NCI-H82 (cell line): Measurements from ENCODE around the gene A3GALT2.

Experiments used
- DNase-seq: peaks from one replicate; lab custom pipeline; 2025; lab: John Stamatoyannopoulos, UW

Gene A3GALT2

DNA sequence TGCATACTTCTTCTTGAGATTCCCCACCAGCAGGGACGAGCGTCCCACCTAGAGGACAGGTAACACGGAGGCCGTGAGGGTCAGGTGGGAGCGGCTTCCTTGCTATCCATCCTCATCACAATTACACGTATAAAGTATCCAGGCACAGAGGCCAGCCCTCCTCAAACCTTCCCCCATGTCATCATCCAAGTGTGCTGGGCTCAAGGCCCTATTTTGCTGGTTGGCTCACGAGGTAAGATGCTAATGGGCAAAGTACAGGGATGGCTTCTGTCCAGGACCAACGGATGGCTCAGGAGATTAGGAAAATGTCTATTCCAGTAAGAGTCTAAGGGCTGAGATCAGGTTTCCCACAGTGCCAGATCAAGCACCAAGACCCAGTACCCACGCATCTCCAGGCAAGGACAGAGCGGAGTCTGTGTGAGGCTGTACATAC lies 11.5 kb upstream of the A3GALT2 start:
- DNase-seq, result no peak

DNA sequence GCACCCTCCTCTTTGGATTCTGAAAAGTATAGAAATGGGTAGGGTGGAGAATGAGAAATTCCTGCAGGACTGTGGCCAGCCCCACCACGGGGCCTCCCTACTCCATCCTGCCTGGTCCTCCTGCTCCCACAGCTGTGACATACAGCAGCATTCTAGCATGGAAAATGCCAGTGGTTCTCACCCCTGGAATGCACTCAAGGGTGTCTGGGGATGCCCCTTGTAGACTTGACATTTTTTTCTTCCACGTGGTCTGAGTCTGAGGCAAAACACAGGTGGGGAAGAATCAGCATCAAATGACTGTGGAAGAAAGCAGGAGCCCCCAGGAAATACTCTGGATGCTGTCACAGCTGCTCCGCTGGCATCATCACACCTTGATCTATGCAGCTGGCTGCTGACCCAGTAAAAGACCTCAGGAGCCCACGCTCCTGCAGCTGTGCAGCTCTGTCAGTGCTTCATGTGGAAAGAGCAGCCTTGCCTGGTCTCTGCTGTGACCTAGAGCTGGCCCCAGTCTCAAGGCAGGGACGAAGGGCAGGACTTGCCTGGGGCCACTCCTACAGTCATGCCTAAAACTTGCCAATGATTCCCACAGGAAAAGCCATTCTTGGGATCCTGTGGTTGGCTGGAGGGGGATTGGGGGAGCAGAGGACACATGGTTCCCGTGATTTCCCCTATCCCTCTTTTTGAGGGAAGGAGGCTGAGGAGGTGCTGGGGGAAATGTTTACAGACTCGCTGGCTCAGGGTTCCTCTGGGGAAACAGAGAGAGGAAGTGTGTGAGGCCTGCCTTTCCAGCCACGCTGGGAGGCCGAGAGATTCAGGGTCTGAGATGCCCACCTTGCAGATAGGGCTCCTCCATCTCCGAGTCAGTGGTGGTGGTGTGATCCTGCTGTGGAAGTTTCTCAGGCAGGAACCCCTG lies 10.8 kb upstream of the A3GALT2 start:
- no peak for DNase-seq

DNA sequence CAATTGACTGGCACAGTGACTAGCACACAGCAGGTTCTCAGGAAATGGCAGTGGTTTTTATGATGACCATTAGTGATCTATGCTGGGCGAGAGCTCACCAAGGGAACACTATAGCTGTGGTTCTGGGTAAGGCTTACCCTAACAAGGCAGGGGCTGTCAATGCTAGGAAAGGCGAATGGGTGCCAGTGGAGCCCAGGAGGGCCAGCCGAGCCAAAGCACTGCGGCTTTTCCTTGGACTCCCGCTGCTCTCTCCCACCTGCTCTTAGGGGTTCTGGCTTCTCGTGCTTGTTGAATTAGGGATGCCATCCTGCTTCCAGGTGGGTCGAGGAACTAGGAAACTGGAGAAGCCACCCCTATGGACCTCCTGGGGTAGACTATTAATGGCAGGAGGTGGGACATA lies 10.0 kb upstream of the A3GALT2 start:
- DNase-seq, result no peak

DNA sequence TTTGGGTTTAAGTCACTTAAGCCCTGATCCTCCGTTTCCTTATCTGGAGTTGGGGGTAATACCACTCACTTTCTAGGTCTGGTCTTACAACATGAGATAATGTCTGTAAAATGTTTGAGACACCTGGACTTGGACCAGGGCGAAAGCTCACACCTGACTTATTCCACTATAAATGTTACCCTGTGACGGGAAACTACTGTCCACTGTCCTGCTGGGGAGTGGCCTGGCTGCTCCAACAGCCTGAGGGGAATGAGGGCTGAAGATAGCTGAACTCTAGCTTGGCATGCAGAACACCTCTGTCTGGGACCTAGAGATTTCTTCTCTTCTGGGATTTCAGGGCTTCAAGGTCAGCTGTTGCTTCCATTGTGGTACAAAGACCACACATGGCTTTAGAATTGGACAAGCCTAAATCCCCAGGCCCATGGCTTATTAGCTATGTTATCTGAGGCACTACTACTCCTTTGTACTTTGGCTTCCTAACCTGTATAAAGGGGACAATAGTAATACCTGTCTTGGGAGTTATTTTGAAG lies 9.5 kb upstream of the A3GALT2 start:
- DNase-seq, result no peak

DNA sequence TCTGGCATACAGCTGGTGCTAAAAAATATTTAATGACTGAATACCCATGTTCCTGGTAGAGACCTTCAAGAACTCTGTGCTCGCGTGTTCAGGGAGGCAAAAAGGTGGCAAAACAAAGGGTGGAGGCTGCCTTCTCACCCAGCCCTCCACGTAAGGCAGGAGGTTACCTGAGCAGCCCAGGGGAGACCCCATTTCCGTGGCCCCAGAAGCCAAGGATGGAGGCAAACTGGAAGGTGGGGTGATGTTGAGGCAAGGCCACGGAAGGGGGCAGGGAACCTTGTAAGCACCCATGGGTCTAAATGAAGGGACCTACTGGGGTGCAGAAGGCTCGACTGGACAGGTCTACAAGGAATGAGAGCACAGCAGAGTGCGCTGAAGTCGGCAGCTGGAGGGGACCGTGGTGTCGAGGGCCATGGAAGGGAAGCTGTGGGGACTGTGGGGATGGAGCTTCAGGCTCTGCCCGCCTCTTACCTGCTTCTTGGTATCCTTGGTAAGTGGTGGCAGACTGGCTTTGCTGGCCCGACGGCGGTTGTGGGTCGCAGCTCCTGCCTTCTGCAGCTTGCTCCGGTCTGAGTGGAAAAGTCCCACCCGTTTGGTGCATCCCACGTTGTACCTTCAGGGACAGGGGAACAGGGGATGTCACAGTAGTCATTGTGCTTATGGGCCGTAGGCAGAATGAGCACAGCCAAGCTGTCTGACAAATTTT lies 8.9 kb upstream of the A3GALT2 start:
- DNase-seq, result no peak

DNA sequence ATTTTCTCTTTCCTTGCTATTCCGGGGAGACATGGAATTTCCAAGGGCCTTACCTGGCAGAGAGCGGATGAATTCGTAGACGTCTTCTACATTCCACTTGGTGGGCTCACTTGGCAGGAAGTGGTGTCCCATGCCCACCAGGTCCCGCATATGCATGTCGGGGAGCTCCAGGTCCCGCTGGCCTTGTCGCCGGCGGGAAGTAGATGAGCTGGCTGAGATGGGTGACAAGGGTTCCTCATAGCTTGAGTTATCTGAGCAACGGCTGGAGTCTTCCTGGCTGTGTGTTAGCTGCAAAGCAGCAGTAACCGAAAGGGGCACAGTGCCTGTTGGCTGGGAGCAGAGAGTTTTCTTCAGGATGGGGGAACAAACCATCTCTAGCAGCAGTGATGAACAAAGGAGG lies 7.9 kb upstream of the A3GALT2 start:
- no peak for DNase-seq

DNA sequence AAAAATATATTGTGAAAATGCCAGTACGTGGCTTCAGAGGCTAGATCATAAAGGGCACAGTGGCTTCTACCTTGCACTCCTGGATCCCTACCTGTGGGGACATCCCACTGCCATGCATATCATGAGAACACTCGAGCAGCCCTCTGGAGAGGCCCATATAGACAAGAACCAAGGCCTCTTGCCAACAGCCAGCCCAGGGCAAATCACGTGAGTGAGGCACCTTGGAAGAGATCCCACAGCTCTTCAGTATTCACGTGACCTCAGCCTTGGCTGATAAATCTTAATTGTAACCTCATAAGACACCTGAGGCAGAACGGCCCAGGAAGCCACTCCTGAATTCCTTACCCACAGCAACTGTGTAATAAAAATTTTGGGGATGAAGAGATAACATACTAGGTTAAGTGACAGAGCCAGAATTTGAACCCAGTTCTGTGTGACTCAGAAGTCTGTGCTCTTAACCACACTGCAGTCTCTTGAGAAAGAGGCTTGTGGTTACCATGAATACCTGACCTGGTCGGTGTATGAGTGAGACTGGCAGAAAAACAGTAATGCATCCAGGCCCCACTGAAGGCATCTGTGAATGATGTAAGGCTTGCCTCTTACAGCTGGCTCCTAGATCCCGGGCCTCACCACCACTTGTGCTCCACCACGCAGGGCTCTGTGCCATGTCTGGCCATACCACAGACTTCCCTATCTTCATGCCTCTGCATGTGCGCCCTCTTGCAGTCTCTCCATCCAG lies 6.9 kb upstream of the A3GALT2 start:
- DNase-seq, result no peak

DNA sequence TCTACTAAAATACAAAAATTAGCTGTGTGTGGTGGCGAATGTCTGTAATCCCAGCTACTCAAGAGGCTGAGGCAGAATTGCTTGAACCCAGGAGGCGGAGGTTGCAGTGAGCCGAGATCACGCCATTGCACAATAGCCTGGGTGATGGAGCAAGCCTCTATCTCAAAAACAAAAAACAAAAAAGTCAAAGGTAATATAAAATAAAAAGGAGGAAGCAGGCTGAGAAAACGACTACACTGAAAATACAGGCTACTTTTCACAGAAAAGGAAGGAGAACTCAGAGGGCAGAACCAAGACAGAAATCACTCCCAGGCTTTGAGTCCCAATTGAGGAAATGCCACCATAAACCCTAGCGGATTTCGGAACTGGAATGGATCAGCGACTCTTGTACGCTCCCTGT lies 5.9 kb upstream of the A3GALT2 start:
- DNase-seq, result no peak

DNA sequence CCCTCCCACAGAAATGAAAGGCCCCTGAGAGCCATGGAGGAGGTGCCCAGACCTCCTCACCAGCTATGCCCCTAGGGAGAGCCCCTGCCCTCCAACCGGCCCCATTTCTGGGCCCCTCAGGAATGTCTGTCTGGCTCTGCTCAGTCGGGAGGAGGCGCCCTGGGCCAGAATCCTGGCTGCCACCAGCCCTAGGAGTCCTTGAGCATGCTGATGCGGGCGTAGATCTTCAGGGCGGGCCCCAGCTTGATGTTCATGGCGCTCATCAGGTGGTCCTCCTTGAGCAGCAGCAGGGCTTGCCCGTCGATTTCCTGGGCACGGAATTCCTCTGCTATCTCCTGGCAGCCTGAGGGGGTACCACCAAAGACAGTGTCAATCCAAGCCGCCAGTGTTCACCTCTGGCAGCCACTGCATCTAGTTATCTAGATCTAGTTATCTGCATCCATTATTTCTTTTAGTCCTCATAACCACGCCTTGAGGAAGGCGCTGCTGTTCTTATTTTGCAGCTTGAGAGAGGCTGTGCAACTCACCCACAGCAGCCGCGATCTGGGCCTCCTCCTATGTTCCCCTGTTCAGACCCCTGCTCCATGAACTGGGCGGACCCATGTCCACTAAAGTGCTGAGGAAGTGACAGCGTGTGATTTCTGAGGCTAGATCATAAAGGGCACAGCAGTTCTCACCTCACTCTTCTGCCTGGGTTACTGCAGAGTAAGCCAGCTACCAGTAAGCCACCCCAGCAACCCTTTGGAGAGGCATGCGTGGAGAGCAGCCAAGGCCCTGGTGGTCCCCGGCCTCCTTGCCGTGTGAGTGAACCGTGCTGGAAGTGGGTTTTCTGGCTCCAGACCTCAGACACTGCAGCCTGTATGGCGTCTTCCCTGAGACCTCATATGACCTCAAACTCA lies 4.0 kb upstream of the A3GALT2 start:
- no peak for DNase-seq

DNA sequence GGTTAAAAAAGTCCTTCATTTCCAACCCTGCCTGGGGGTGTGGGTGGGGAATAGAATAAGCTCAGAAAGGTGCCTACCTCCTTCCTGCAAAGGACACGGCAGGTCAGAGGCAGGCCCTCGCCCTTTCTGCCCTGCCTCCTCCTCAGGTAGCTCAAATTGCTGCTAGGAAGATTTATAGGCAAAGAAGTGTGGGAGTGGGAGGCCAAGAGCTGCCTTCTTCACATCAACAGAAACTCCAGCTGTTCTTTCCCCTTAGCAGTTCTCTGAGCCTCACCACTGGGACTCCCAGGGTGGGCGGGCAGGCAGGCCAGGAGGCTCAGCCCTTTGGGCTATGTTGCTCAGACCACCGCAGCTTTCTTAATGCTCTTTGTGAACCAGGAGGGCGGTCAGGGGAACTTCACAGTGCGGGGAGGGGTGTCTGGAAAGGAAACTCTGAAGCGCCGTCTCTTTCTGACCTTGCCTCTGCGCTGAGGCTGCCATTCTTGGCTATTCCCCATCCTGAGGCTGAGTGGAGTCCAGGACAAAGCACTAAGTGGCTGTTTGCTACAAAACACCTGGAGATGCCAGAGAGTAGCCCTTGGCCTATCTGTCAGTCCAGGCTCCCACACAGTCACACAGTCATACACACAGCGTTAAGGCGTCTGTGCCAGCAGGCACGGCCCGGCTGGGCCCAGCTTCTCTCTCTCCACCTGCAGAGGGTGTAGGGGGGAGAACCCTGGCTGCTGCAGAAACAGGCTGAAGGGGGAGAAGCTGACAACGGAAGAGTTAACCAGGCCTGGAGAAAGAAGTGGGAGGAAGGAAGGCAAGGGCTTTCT lies 3.0 kb upstream of the A3GALT2 start:
- DNase-seq, result no peak

DNA sequence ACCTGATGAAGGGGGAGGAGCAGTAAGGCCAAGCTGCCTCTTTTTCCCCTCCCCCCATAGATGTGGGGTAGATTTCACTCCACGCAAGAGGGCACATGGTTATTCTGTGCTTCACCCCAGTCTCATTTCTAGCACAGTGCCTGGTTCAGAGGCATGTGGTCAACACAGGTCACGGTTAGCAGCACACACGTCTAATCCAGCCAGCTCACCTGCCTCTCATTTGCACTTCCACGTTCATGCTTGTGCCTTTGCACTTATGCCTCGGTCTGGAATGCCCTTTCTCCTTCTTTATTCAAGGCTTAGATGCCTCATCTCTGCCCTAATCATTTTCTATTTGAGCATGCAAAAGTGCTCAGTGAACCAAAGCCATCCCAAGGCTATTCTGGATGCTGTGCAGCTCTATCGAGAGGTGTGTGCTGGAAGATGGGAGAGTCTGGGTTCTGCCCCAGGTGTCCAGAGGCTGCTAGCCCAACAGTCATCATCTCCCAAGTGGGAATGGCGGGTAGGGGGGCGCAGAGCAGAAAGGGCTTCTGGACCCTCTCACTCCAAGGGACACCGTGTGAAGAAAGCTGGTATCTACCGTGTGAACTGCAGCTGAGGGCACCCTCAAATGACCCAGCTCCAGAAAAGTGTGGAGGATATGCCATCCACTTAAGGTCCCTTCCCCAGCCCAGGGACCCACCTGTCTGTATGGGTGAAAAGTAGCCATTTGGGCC lies 2.1 kb upstream of the A3GALT2 start:
- no peak for DNase-seq

DNA sequence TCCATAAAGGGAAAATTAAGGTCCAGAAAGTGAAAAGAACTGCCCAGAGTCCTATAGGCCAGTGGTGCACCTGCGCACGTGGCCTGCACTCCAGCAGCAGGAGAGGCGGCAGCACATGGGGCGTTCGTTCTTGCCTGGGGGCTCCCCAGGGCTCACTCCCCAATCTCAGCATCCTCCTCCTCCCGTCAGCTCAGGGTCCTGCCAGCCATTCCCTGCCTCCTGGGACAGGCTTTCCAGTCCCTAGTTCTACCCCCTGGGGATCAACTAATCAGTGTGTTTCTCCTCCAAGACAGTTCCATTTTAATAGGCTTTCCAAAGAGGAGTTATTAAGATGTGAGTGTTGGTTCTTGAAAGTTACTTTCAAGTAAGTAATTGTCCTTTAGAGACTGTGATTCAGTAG lies 1.2 kb upstream of the A3GALT2 start:
- DNase-seq, result peak; percentile 29

DNA sequence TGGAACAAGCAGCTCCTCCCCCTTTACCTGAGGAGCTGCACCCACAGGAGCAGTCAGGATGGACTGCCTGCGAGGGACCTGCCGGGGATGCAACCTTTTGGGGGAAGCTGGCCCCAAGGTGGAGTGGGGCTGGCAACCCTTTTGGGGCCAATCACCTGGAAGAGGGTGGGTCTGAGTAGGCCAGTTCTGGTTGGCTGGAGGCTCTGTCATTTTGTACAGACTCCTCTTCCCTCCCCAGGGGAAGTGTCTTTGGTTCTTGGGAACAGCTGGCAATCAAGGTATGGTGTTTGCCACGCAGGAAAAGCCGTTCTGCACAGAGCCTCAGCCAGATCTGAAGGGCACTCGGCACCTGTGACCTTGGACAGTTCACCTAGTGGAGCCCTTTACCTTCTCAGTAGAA lies 280 bp upstream of the A3GALT2 start:
- DNase-seq, result no peak

DNA sequence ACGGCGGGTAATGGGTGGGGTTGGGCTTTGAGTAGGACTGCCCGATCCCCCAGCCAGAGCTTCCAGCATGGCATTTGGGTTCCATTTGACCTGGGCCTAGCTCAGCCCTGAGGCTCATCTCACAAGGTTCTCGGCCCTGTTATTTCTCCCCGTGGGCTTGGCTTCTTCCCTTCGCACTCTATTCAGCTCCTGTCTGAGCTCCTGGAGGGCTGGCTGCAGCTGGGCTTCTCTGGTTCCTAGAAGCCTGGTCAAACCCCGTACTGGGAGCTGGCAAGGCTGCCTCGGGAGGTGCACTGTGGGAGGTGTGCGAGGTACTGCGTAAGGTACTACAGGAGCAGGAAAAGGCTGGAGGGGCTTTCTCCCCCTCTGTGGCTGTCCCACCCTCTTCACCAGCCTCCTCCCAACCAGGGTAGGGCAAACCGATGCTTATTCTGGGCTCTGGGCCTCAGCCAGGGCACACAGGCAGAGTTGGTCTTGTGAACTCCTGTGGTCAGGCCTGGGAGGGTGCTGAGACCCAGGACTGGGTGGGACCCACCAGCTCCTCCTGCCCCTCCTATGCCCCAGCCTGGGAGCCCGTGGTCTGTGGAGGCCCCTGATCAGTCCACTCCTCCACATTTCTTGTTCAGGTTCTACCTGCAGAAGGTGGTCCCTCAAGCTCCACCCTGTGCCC lies 814 bp downstream of the A3GALT2 start:
- DNase-seq, result no peak

DNA sequence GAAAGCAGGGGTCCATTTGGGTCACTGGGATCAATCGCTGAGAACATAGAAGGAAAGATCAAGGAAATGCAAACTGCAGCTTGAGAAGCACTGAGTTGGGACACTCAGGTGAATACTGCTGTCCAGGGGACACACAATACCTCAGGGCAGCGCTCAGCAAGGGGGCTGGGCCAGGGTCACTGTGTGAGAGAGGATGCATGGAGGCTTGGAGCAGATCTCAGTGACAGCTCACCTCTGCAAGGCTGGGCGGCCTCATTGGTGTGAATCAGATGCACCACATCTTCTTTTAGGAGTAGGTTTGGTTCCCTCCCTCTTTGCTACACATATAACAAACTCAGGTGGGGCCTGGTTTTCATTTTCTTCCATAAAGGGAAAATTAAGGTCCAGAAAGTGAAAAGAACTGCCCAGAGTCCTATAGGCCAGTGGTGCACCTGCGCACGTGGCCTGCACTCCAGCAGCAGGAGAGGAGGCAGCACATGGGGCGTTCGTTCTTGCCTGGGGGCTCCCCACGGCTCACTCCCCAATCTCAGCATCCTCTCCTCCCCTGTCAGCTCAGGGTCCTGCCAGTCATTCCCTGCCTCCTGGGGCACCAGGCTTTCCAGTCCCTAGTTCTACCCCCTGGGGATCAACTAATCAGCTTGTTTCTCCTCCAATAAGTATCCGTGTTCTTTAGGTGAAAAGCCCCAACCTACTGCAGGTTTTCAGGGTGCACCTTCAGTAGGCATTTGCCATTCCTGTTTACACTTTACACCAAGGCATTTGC lies 1.5 kb downstream of the A3GALT2 start:
- DNase-seq, result peak; percentile 23

DNA sequence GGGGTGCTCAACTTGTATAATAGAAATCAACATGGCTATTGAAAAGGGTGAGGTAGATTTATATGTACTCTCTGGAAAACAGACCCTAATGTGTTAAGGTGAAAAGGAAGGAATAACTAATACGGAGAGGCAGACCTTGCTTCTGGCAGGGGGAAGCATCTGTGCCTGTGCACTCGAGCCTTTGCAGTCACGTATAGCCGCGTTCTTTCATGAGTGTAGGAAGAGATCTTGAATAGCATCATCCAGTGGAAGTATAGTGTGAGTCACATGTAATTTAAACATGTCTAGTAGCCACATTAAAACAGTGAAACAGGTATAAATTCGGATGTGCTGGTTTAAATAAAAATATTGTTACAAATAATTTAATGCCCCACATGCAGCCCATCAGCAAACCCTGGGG lies 3.0 kb downstream of the A3GALT2 start:
- no peak for DNase-seq

DNA sequence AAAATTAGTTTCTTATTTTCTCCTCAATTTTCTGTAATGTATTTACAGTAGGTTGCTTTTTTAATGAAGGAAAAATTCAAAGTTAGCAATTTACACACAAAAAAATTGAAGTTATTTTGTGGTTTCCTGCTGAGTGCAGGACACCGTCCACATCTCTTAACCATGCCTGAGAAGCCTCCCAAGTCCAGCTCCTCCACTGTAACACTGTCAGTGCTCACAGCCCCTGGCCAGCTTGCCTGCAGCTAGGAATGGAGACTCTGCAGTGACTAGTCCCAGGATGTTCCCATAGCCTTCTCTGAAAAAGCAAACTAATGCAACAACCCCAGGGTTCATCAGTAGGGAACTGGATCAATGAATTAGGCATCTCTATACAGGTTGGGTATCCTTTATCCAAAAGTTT lies 3.5 kb downstream of the A3GALT2 start:
- no peak for DNase-seq

DNA sequence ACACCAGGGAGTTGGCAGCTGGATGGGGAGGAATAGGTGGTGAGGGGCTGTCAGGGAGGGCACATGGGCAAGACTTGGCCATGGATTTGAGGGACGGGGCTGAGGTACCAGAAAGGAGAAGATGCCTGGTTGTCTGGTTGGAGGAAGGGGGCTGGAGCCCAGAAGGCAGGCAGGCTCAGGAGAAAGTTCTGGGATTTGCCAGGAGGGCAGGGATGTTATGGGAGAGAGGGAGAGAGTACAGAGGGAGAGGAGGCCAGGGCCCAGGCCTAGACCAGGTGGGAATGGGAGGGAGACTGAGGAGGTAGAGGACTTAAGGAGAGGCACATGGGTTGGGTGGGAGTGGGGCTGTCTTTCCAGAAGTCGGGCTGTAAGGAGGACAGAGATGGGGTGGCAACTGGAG lies 4.3 kb downstream of the A3GALT2 start:
- DNase-seq, result no peak

DNA sequence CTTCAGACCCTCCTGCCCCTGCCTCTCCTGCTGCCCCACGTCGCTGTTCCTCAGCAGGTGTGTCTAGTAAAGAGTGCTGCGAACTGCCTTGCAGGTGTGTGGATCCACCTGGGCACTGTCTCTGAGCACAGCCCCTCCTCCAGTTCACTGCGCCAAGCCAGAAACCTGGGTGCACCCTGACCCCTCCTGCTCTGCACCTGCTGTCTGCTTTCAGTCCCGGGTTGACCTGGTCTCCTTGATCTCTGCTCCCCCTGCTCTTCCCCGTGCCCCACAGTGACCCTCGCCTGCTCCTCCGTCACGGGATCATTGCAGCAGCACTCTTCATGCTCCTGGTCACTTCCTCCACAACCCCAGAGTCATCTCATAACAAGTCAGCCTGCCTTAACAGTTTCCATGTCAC lies 6.5 kb downstream of the A3GALT2 start:
- no peak for DNase-seq
